ENCODE data around the gene RNF187.

- TF ChIP-seq CTCF (conservative IDR thresholded peaks at IDR 0.05; ENCODE audit: low read depth, low read length) (no peak), EZH2phosphoT487 (IDR thresholded peaks at IDR 0.05; ENCODE audit: borderline replicate concordance, low read length) (no peak)
These were observed 22.0 kb upstream of the RNF187 start for GRCh38 chr1:228465141-228465540.

All from PC-3 (cell line).